Natural killer cell treated with Interleukin-12 subunit alpha and Interleukin-12 subunit beta and Interleukin-15 and Interleukin-18, amount 100 ng/mL, for 72 hours (primary cell): ENCODE results near the gene SSC5D. TPM values are rescaled to one million over a fixed set of nuclear protein-coding genes. Genes with fewer than 3 reads are reported as not detected.
"Not testable (repeated sequence)": the region's sequence is repeated elsewhere in the genome, so short reads cannot be mapped to it uniquely, and the experiment has no call there.

Experiments used
- ATAC-seq, 2 donors: fragments of 150-1000 bp; cut with Tn5 transposase in 1 of 2; sonication (Bioruptor Pico), chemical (Tn5 transposase) in 1 of 2; 2 replicates each; pipeline ENCODE4 v1.10.0; 2021
- DNase-seq: peaks from one replicate; pipeline ENCODE4 v3.0.0; 2022; ENCODE audit warnings: low spot score
- H3K27ac Mint-ChIP-seq, 2 donors: 1 replicate in 1 of 2; 2 replicates in 1 of 2; pipeline ENCODE4 v1.8.0; 2022; ENCODE audit warnings: mixed read lengths in 2 of 2, mild to moderate bottlenecking in 1 of 2, moderate library complexity in 1 of 2
- H3K27me3 Mint-ChIP-seq, 2 donors: 1 replicate in 1 of 2; 2 replicates in 1 of 2; pipeline ENCODE4 v1.8.0; 2022; ENCODE audit warnings: mixed read lengths in 2 of 2
- H3K36me3 Mint-ChIP-seq: one replicate; pipeline ENCODE4 v1.8.0; 2022; ENCODE audit warnings: mixed read lengths
- H3K4me1 Mint-ChIP-seq, 2 donors: 1 replicate in 1 of 2; 2 replicates in 1 of 2; pipeline ENCODE4 v1.8.0; 2022; ENCODE audit warnings: low read depth in 2 of 2, mixed read lengths in 2 of 2, mild to moderate bottlenecking in 1 of 2
- H3K4me3 Mint-ChIP-seq: one replicate; pipeline ENCODE4 v1.8.0; 2022; ENCODE audit warnings: mixed read lengths
- H3K9me3 Mint-ChIP-seq: 2 replicates; pipeline ENCODE4 v1.8.0; 2022; ENCODE audit warnings: mixed read lengths
- total RNA-seq, 2 donors: library from RNA; stranded (reverse); gene quantifications; one replicate each; pipeline ENCODE4 v1.2.3, GENCODE V29; 2022

The SSC5D gene
- total RNA-seq, 2 donors from 2014 or later = 0.50 TPM; not detected in 1

DNA sequence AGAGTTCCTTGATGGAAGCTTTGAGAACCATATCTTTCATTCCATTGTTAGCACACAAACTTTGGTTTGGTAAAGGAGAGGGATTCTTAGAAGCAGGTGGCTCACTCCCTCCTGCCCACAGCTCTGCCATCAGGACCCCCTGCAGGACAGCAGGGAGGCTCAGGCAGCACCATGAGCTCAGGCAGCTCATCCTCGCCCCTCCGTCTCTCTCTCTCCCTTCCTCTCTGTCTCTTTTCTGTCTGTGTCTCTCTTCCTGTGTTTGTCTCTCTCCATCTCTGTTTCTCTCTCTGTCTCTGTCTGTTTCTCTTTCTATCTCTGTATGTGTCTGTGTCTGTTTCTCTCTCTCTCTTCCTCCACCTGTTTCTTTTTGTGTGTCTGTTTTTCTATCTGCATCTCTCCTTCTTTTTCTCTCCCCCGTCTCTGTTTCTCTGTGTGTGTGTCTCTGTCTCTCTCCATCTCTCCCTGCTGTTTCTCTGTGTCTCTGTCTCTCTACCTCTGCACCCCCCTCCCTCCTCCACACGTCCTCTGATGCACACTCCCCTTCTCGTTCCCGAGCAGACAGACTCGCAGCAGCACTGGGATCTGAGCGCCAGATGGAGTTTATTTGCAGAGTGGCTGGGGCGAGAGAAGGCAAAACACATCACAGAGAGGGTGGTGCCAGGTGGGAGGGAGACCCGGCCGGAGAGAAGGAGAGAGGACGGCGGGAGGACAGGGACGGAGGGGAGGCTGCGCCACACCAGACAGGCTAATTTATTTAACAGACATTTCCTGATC lies 40.0 kb downstream of the SSC5D start:
- H3K9me3 Mint-ChIP-seq = no peaks in the 10 kb centered on the region
- H3K4me1 Mint-ChIP-seq = no peaks in the 10 kb centered on the region
- DNase-seq (no peak), ATAC-seq (no peak)
- no peaks in the 10 kb centered on the region for H3K36me3 Mint-ChIP-seq
- H3K27ac Mint-ChIP-seq = no peak overlapping the region
- H3K27me3 Mint-ChIP-seq = peaks cover 0 to 3% of the 10 kb centered on the region in 2 donors
- H3K4me3 Mint-ChIP-seq = no peak overlapping the region

DNA sequence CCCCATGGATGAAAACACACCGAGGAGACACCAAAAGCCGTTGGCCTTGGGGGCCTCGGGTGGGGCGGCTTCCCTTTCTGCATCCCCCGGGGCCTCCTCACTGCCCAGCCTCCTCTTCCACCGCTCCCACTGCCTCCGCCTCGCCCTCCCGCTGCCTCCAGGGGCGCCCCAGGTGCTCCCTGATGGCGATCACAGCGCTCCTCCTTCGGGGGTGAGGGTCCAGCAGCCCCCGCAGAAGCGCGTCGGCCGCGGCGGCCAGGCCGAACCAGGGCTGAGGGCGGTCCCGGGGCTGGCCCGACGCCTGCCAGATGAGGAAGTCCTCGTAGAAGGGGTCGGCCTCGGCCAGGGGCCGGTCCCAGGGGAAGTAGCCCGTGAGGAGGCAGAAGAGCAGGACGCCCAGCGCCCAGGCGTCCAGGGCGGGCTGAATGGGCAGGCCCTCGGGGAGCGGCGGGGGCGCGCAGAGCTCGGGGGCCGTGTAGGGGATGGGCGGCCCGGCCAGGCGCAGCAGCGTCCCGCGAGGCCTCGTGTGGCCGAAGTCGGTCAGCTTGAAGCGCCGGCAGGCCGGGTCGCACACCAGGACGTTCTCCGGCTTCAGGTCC lies 41.5 kb downstream of the SSC5D start:
- H3K4me1 Mint-ChIP-seq = no peaks in the 10 kb centered on the region
- H3K9me3 Mint-ChIP-seq = no peaks in the 10 kb centered on the region
- ATAC-seq (no peak), DNase-seq (no peak)
- H3K27me3 Mint-ChIP-seq = peaks cover 0 to 3% of the 10 kb centered on the region in 2 donors
- H3K4me3 Mint-ChIP-seq = no peak overlapping the region
- no peaks in the 10 kb centered on the region for H3K36me3 Mint-ChIP-seq
- H3K27ac Mint-ChIP-seq = no peak overlapping the region

DNA sequence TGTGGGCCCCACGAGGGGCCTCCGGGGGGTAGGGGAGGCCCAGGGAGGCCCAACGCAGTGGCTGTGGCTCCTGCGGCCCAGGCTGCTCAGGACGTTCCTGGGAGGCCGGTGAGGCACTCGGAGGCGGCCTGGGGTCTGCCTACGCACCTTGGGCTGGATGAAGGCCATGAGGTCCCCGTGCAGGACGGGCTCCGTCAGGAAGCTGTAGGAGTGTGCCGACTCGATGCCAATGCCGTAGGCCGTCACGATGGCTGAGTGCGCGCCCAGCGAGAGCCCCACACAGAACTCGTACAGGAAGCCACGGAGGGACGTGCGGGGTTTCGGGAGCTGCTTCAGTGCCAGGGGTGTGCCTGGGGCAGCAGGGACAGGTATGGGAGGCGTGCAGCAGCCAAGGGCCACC lies 42.8 kb downstream of the SSC5D start:
- ATAC-seq (no peak), DNase-seq (no peak)
- Mint-ChIP-seq H3K4me1 (no peaks in the 10 kb centered on the region), H3K36me3 (no peaks in the 10 kb centered on the region), H3K4me3 (no peak overlapping the region), H3K27ac (no peak overlapping the region), H3K27me3 (no peaks in the 10 kb centered on the region), H3K9me3 (no peaks in the 10 kb centered on the region)

DNA sequence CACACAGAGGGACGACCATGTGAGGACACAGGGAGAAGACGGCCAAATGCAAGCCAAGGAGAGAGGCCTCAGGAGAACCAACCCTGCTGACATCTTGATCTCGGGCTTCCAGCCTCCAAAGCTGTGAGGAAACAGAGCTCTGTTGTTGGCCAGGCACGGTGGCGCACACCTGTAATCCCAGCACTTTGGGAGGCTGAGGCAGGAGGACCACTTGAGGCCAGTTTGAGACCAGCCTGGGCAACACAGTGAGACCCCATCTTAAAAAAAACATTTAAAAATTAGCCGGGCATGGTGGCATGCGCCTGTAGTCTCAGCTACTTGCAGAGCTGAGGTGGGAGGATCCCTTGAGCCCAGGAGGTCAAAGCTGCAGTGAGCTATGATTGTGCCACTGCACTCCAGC lies 46.0 kb downstream of the SSC5D start:
- H3K36me3 Mint-ChIP-seq, DNase-seq, H3K27ac Mint-ChIP-seq, H3K4me3 Mint-ChIP-seq, H3K27me3 Mint-ChIP-seq, H3K4me1 Mint-ChIP-seq, H3K9me3 Mint-ChIP-seq, ATAC-seq: not testable (repeated sequence)

DNA sequence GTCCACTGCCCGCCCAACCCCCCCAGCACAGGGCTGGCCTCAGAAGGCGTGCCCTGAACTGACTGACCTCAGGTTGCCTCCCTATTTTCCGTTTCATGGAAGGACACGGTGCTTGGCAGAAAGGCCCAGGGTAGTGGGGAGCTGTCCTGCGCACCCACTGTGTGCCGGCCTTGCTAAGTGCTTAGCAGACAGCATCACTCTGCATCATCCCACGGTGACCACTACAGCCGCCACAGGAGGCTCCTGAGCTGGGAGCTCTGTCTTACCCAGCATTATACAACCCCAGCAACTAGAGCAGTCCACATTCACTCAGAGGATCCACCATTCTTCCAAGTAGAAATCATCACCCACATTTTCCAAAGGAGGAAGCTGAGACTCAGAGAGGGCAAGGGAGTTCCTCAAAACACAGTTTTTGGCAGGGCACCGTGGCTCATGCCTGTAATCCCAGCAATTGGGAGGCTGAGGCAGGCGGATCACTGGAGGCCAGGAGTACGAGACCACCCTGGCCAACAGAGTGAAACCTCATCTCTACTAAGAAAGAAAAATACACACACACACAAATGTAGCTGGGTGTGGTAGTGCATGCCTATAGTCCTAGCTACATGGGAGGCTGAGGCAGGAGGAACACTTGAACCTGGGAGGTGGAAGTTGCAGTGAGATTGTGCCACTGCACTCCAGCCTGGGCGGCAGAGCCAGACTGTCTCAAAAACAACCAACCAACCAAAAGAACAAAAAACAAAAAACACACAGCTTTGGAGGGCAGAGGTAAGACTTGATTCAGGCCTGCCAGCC lies 47.1 kb downstream of the SSC5D start:
- H3K4me3 Mint-ChIP-seq = no peak overlapping the region
- H3K9me3 Mint-ChIP-seq = no peaks in the 10 kb centered on the region
- ATAC-seq (no peak), DNase-seq (no peak)
- H3K27ac Mint-ChIP-seq = no peak overlapping the region
- no peaks in the 10 kb centered on the region for H3K27me3 Mint-ChIP-seq
- no peaks in the 10 kb centered on the region for H3K4me1 Mint-ChIP-seq
- H3K36me3 Mint-ChIP-seq = no peaks in the 10 kb centered on the region

DNA sequence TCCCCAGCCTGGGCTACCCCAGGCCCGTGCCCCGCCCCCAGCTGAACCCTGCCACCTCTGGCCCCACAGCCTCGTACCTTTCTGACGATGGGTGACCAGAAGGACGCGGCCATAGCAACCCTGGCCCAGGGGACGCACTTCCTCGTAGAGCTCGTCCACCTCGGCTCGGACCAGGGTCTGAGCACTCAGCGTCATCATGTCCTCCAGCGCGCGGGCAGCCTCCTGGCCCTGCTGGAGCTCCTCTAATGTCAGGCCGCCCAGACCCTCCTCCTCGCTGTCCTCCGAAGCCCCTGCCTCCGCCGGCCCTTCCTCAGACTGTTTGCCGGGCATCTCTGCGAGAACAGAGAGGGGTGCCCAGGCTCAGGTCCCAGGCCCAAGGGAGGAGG lies 47.7 kb downstream of the SSC5D start:
- no peaks in the 10 kb centered on the region for H3K27me3 Mint-ChIP-seq
- no peak overlapping the region for H3K27ac Mint-ChIP-seq

DNA sequence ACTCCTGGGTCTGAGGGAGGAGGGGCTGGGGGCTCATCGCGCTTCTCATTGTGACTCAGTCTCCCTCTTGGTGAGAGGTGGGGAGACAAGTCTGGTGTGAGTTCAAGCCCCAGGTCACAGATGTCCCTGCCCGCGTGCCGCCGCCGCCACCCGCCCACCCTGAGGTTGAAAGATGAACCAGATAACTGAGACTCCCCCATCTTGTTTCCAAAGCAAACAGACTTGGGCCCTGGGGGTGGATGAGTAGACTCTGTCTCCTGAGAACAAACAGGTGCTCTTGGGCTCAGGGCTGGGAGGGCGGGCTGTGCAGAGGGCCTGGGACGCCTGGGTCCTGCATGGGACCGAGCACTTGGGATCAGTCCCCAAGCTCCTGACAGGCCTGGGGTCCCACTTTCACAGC lies 48.1 kb downstream of the SSC5D start:
- H3K4me1 Mint-ChIP-seq = no peaks in the 10 kb centered on the region

More for the DNA sequence above, 47.7 kb downstream of the SSC5D start:
- no peak for DNase-seq
- H3K4me3 Mint-ChIP-seq = no peak overlapping the region
- H3K36me3 Mint-ChIP-seq = no peaks in the 10 kb centered on the region
- ATAC-seq = no peak
- H3K9me3 Mint-ChIP-seq = no peaks in the 10 kb centered on the region
- no peaks in the 10 kb centered on the region for H3K4me1 Mint-ChIP-seq

DNA sequence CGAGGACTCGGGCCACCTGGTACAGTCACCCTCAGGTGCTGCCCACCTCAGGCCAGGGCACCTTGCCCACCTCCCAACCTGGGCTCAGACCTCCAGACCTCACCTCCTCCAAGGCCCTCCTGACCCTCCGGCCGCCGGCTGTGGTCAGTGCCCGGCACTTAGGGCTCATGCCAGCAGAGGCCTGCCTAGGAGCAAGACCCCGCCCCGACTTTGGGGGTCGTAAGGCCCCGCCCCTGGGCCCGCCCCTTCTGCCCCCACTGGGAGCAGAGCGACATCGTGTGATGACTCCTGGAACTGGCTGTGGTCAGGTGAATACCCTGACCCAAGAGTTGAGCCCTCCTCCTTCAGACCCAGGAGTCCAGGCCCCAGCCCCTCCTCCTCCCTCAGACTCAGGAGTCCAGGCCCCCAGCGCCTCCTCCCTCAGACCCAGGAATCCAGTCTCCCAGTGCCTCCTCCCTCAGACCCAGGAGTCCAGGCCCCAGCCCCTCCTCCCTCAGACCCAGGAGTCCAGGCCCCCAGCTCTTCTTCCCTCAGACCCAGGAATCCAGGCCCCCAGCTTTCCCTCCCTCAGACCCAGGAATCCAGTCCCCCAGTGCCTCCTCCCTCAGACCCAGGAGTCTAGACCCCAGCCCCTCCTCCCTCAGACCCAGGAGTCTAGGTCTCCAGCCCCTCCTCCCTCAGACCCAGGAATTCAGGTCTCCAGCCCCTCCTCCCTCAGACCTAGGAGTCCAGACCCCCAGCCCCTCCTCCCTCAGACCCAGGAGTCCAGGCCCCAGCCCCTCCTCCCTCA lies 48.9 kb downstream of the SSC5D start, which contains the start of gene SBK2:
Gene SBK2 (minus strand): TSS at position 183 of the 790 bp plus-strand sequence. CDS start 839 bp downstream, outside the sequence.
- H3K27me3 Mint-ChIP-seq = peaks cover 0 to 5% of the 10 kb centered on the region in 2 donors

More for the DNA sequence above, 48.1 kb downstream of the SSC5D start:
- no peaks in the 10 kb centered on the region for H3K9me3 Mint-ChIP-seq
- ATAC-seq (no peak), DNase-seq (no peak)
- H3K4me3 Mint-ChIP-seq = no peak overlapping the region
- no peaks in the 10 kb centered on the region for H3K36me3 Mint-ChIP-seq
- no peak overlapping the region for H3K27ac Mint-ChIP-seq
- H3K27me3 Mint-ChIP-seq = no peaks in the 10 kb centered on the region

DNA sequence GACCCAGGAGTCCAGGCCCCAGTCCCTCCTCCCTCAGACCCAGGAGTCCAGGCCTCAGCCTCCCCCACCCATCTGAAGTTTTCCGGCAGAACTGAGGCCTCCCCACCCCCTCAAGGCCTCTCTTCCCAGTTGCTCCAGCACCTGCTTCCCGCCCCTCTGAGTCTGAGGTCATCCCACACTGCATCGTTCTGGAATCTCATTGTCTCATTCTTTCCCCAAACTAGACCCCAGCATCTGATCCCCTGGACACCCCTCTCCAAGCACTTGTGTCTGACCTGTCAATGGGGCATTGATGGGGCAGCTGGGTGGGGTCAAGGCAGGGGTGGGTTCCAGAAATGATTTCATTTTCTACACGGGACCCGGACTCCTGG lies 49.5 kb downstream of the SSC5D start:
- Mint-ChIP-seq H3K9me3 (no peaks in the 10 kb centered on the region), H3K27ac (no peak overlapping the region), H3K36me3 (no peaks in the 10 kb centered on the region), H3K27me3 (peaks cover 0 to 10% of the 10 kb centered on the region in 2 donors), H3K4me3 (no peak overlapping the region), H3K4me1 (no peaks in the 10 kb centered on the region)
- no peak for DNase-seq
- ATAC-seq = no peak

More for the DNA sequence above, 48.9 kb downstream of the SSC5D start, which contains the start of gene SBK2:
- ATAC-seq (no peak), DNase-seq (no peak)
- Mint-ChIP-seq H3K4me1 (no peaks in the 10 kb centered on the region), H3K4me3 (no peak within 1 kb of the TSS), H3K9me3 (no peaks in the 10 kb centered on the region), H3K36me3 (no peaks in the 10 kb centered on the region), H3K27ac (no peak within 1 kb of the TSS)

DNA sequence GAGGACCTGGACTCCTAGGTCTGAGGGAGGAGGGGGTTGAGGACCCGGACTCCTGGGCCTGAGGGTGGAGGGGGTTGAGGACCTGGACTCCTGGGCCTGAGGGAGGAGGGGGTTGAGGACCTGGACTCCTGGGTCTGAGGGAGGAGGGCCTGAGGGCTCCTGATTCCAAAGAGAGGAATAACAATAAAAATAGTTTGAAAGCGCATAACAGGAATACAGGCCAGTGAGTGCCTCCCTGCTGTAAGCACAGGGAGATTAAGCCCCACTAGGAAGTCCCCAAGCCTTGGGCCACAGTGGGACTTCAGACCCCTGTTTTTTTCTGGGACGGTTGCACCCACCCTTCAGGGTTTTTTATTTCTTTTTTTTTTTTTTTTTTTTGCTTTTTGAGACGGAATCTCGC lies 49.9 kb downstream of the SSC5D start:
- no peak for ATAC-seq
- H3K27ac Mint-ChIP-seq = no peak overlapping the region
- H3K4me1 Mint-ChIP-seq = no peaks in the 10 kb centered on the region

DNA sequence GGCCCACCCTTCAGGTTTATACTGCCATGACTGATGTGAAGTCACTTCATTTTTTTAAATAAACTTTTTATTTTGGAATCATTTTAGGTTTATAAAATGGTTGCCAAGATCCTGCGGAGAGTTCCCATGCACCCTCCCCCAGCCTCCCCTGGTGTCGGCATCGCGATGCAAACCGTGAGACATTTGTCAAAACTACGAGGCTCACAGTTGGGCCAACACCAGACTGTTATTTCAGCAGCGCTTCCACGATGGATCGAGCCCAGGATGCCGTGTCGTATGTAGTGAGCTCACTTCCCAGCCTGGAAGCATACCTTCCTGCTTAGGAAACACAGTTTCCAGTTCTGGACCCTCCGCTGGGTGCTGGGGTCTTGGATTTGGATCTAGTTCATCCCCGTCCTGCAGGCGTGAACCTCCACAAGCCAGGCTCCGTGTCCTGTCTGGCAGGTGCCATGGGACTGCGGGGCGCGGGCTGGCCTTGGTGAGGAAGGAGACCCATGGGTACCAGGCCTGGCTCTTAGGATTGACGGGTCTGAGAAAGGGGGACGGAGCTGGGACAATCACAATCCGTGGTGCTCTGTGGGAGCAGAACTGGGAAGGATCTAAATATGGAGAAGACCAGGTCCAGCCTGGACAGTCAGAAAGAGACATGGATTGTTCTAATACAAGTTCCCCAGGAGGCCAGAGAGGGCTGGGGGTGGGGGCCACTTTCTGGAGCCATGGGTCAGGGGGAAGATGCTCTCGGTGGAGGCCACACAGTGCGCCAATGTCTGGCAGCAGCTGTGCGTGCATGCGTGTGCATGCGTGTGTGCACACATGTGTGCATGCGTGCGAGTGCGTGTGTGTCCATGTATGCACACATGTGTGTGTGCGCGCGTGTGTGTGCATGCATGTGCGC lies 51.1 kb downstream of the SSC5D start:
- no peak overlapping the region for H3K4me3 Mint-ChIP-seq
- DNase-seq (no peak), ATAC-seq (no peak)
- no peaks in the 10 kb centered on the region for H3K4me1 Mint-ChIP-seq
- H3K27ac Mint-ChIP-seq = no peak overlapping the region
- peaks cover 2 to 18% of the 10 kb centered on the region in 2 donors for H3K27me3 Mint-ChIP-seq
- no peaks in the 10 kb centered on the region for H3K9me3 Mint-ChIP-seq
- no peaks in the 10 kb centered on the region for H3K36me3 Mint-ChIP-seq

More for the DNA sequence above, 49.9 kb downstream of the SSC5D start:
- DNase-seq = no peak
- H3K27me3 Mint-ChIP-seq = peaks cover 0 to 11% of the 10 kb centered on the region in 2 donors
- H3K4me3 Mint-ChIP-seq = no peak overlapping the region
- H3K9me3 Mint-ChIP-seq = no peaks in the 10 kb centered on the region
- no peaks in the 10 kb centered on the region for H3K36me3 Mint-ChIP-seq

DNA sequence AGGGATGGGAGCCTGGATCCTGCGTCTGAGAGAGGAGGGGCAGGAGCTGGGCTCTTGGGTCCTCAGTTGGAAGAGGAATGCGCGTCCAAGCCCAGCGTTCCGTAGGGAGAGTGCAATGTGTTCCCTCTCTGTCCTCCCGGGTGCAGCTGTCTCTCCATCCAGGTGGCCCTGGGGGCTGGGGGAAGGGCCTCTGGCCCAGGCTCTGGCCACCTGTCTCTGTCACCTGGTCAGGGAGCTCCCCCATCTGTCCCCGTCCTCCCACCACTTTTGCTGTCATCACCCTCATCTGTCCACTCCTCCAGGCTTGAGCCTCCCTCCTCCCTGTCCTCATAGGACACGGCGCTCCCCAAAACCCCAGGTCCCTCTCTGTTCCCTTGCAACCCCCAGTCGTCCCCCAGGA lies 52.4 kb downstream of the SSC5D start:
- Mint-ChIP-seq H3K27me3 (peaks cover 6 to 18% of the 10 kb centered on the region in 2 donors), H3K27ac (no peak overlapping the region), H3K4me1 (no peaks in the 10 kb centered on the region), H3K36me3 (no peaks in the 10 kb centered on the region), H3K4me3 (no peak overlapping the region), H3K9me3 (no peaks in the 10 kb centered on the region)
- DNase-seq = no peak
- ATAC-seq = no peak

DNA sequence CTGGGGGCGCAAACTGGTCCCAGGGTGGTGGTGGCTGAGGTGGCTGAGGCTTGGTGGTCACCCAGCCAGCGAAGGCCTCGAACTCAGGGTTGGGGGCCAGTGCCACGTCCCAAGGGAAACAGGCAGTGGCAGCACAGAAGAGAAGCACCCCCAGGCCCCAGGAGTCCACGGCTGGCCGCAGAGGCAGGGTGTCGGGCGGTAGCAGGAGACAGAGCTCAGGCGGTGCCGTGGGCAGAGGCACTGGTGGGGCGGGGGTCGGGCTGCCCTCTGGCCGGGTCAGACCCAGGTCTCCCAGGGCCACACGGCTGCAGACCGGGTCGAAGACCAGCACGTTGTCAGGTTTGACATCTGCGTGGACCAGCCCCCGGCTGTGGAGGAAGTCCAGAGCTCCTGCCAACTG lies 52.9 kb downstream of the SSC5D start:
- no peaks in the 10 kb centered on the region for H3K9me3 Mint-ChIP-seq
- H3K27me3 Mint-ChIP-seq = peaks cover 7 to 18% of the 10 kb centered on the region in 2 donors
- H3K36me3 Mint-ChIP-seq = no peaks in the 10 kb centered on the region
- DNase-seq (no peak), ATAC-seq (no peak)
- no peak overlapping the region for H3K4me3 Mint-ChIP-seq
- H3K27ac Mint-ChIP-seq = no peak overlapping the region
- H3K4me1 Mint-ChIP-seq = no peaks in the 10 kb centered on the region
